Measurements from ENCODE around the gene NLRP9.

Gene NLRP9

DNA sequence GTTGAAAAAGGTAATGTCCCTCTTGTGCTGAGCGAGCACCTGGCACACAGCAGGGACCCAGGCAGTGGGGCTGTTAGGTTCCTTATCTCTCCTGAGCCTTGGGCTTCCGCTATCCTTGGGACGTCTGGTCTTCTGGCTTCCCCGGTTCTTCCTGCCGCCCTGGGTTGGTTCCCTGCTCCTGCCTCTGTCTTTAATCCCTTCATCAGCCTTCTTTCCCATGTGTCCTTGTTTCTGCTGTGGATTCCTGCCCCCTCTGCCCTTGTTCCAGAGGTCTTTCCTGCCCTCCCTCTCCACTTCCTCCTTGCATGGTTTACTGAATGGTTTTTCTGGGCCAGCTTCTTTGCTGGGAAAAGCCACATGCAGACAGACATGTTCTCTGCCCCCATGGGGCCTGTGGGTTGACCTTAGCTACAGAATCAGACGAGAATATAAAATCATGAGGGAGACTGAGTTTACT is 60.6 kb downstream of the NLRP9 start:
- no peak for TF ChIP-seq CTCF (IDR thresholded peaks at IDR 0.05)
- no peak for TF ChIP-seq ZFX (IDR thresholded peaks at IDR 0.05; ENCODE audit: borderline replicate concordance)
- H3K27ac ChIP-seq = no peak overlapping the region

DNA sequence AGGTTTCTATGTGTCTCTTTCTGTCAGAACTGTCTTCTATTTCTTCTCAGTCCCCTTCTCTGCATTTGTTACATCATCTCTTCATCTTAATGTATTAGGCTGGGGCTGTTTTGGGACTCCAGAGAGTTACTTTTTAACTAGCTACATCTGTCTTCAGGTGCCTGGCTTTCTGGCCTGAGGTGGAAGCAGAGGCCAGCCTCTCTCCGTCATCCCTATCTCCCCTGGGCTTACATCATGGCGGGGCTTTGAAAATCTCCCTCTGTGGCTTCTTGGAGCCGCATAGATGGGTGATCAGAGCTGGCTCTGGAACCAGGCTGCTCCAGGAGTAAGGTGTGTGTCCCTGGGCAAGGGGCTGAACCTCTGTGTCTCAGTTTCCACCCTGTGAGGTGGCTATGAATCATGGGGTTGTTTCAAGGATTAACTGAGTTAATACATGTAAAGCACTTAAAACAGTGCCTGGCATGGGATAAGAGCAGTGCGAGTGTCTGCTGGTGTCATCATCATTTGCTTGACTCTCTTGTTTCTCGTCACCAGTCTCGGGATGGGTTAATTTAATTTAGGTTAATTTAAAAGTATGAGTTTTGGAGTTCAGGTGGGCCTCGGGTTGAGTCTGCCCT is 61.2 kb downstream of the NLRP9 start:
- TF ChIP-seq CTCF (IDR thresholded peaks at IDR 0.05) (no peak), ZFX (IDR thresholded peaks at IDR 0.05; ENCODE audit: borderline replicate concordance) (no peak)
- H3K27ac ChIP-seq = peak overlapping the region; percentile 78

- TF ChIP-seq CTCF (IDR thresholded peaks at IDR 0.05) (peak; percentile 73), ZFX (IDR thresholded peaks at IDR 0.05; ENCODE audit: borderline replicate concordance) (no peak)
- H3K27ac ChIP-seq = peak overlapping the region; percentile 78
Measured at GRCh38 chr19:55676383-55676782, 61.8 kb downstream of the NLRP9 start.

DNA sequence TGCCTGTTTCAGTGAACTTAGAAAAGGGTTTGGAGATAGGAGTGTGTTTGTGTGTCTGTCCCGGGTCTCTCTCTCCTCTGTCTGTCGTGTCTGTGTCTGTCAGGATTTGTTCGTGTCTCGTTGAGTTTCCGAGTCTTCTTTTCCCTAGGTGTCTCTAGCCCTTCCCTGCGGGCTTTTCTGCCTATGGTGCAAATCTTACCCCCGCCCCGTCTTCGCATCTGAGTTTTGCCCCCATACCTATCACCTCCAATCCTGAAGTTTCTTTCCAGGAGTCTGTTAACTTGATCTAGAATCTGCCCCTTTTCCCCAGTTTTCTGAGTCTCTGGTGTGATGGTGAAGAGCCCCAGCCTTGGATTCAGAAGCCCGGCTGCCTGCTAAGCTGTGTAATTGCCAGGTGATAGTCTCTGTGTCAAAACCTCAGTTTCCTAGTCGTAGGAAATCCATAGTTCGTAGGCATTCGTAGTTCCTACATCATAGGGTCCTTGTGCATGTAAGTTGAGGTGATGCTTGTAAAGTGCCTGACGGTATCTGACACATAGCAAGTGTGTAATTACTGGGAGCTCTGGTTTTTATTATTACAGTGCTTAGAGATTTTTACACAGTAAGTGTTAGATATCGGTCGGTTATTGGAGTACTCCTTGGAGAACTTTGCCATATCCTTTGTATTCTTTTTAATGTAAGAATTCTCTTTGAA is 62.4 kb downstream of the NLRP9 start:
- peak overlapping the region; percentile 78 for H3K27ac ChIP-seq
- TF ChIP-seq CTCF (IDR thresholded peaks at IDR 0.05) = no peak

DNA sequence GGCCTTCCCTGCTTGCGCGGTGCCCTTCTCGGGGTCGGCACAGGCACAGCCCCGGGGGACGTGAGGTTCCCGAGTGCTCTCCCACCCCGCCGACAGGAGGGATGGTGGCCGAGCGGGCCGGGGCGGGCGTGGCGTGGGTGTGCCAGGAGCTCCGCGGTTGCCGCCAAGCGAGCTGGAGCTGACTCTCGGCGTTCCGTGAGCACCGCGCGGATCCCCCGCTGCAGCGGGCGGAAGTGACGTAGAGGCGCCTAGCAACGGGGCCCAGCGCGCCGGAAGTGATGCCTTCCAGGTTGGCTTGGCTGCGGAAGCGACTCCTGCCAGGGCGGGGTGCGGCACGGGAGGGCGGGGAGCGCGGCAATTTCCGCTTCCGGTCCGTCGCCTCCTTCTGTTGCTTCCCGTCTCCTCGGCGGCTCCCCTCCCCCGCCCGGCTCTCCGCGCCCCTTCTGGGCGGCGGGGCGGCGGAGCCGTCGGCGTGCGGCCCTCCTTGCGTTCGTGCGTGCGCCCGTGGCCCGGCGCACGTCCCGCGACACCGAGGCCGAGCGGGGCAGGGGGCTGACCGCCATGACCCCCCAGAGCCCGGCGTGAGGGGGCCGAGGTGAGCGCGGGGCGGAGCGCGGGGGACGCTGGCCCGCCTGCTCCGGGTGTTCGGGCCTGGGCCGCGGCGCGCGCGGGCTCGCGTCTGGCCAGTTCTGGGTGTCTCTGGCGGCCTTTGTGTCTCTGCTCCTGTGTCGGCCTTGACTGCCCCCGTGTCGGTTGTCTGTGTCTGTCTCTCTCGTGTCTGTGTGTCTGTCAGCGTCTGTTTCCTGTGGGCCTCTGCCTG is 63.2 kb downstream of the NLRP9 start, which contains the start of gene EPN1:
Gene EPN1 (plus strand): TSS at position 386 of the 820 bp plus-strand sequence. CDS start 3,402 bp downstream, outside the sequence.
- no peak for TF ChIP-seq CTCF (IDR thresholded peaks at IDR 0.05)
- peak within 1 kb of the TSS; percentile 78 for H3K27ac ChIP-seq

DNA sequence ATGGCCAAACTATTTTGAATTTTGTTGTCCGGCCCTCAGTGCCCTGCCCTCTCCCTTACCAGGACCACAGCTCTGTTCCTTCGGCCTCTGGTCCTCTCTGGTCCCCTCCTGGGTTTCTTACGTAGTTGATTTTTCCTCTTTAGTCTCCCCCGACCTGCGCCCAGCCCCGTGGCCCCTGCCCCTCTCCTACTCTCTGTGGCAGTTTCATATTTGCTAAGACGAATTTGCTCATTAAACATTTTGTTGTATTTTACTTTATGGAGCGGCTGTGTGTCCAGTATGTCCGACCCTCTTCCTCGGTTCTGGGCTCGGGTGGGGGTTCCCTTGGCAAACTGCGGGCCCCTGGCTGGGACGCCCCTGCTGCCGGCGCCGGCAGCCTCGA is 63.8 kb downstream of the NLRP9 start:
- TF ChIP-seq ZFX (IDR thresholded peaks at IDR 0.05; ENCODE audit: borderline replicate concordance) (no peak), CTCF (IDR thresholded peaks at IDR 0.05) (no peak)
- H3K27ac ChIP-seq = peak overlapping the region; percentile 78

All from 22Rv1 (cell line).